NOMO-1 treated with dmso at 0.1 percent for 144 hours (cell line): ENCODE measurements around the gene ENG.

ENCODE experiments used
- DNase-seq: peaks from one replicate; lab custom pipeline; 2025; ENCODE audit not compliant: unreplicated experiment; lab: John Stamatoyannopoulos, UW

The ENG gene

DNA sequence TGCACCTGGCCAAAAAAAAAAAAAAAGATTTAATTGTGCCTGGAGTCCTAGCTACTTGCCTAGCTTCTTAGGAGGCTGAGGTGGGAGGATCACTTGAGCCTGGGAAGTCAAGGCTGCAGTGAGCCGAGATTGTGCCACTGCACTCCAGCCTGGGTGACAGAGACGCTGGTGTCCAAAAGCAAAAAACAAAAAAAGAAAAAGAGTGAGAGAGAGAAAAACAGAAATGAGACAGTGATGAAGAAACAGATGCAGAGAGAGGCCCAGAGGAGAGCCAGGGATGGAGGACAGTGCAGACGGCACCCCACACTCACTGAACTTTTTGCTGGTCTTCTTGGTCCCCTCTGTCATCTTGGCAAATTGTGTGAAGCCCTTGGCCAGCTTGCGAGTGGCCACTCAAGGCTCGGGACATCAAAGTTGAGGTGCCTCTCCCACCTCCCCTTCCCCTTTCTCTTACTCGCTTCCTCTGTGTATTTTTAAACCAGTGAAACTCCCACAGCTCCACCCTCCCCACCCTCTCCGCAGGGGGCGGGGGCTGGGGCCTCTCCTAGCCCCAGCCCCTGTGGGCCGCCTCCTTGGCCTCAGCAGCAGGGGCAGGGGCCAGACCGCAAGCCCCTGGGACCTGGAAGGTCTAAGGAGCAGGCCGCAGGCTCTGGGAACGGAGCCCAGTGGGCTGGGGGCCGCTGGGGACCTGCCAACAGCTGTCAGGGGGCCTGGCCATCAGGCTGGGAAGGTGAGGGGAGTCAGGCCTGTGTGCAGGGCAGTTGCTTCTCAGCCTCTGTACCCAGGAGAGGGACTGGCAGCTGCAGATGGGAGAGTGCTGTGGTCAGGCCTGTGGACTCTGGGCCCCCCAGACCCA is 76.0 kb downstream of the ENG start, which contains the start of gene SH2D3C:
SH2D3C (minus strand) TSS at position 387 of the 856 bp plus-strand sequence; CDS start at position 348, 39 bp downstream.
- DNase-seq = peak; percentile 78

DNA sequence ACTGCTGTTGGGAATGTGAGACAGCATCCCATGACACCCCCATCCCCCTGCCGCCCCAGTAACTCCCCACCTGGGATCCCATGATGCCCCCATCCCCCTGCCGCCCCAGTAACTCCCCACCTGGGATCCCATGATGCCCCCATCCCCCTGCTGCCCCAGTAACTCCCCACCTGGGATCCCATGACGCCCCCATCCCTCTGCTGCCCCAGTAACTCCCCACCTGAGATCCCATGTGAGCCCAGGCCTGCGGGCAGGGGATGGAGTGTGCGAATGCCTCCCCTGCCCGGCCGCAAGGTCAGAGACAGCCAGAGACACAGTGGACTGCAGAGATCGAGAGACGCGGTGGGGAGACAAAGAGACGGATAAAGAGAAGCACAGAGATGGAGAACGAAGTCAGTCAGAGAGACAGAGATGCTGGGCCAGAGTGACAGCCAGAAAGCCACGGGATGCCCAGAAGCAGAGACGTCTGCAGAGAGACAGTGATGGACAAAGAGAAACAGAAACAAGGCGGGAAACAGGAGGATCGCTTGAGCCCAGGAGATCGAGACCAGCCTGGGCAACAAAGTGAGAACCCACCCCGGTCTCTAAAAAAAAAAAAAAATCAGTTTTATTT is 77.0 kb downstream of the ENG start:
- no peak for DNase-seq

DNA sequence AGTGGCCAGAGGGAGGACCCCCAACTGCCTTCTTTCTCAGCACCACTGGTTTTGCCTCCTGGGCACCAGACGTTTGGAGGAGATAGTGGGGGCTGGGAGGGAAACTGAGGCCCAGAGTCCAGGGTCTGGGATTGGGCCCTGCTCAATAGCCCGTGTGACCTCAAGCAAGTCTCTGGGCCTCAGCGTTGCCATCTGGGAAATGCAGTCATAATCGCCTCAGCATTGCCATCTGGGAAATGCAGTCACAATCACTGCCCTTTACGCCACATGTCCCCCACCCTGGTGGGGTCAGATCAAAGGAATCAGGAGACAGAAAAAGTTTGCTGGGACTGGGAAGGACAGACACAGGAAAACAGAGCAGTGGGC is 77.6 kb downstream of the ENG start:
- no peak for DNase-seq

DNA sequence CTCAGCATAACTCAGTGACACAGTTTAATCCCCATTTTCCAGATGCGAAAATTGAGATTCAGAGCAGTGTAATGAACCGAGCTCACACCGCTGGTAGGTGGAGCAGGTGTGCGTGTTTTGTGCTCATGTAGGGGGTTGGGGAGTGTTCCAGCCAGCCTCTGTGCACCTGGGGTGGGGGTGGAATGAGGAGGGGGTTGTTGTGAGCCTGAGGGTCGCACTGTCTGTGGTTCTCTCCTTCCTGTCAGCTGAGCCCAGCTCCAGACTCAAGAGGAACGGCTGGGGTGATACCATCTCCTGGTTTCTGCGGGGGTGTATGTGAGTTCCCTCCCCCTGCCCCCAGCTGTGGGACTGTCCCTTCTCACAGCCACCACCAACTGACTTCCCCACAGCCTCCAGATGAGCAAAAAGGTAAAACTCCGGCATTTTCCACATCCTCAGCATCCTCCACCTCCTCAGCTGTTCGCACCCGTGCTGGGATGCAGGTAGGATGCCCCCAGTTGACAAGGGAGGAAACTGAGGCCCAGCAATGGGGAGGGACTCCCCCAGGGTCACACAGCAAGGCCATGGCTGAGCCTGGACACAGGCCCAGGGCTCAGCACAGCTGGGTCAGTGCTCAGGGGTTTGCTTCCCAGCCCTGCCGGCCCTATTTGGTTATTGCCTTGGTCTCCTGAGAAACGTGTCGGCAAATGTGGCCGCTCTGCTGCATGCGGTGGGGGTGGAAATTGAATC is 78.1 kb downstream of the ENG start:
- DNase-seq = peak; percentile 66

DNA sequence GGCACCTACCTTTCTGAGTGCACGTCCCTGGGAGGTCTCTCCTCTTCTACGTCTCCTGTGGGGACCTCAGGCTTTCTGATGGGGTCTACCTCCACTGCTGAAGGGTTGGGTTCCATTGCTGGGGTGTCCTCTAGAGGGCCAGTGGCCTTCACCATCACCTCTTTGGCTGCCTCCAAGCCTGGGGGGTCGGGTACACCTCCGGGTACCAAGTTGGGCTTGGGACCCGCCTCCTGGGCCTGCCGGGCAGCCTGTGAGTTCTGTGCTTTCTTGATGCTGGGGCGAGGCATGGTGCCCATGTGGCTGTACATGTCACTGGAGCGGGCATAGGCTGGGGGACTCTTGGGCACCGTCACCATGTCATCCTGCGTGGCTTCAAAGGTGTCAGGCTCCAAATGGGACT is 80.5 kb downstream of the ENG start:
- DNase-seq = no peak

DNA sequence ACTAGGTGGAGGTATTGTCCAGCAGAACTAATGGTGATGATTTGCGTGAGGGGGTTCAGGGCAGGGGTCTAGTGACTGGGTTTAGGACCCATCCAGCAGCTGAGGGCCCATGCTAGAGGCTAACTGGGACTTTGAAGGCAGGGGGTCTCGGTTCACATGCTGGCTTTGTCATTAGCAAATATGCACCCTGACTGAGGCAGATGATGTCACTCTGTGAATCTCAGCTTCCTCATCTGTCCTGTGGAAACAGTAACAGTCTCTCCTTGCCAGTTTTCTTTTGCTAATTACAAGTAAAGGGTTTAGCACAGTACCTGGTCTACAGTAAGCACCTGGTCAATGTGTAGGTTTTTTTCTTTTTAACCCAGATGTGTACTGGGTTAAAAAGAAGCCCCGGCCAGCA is 81.2 kb downstream of the ENG start:
- DNase-seq = no peak

DNA sequence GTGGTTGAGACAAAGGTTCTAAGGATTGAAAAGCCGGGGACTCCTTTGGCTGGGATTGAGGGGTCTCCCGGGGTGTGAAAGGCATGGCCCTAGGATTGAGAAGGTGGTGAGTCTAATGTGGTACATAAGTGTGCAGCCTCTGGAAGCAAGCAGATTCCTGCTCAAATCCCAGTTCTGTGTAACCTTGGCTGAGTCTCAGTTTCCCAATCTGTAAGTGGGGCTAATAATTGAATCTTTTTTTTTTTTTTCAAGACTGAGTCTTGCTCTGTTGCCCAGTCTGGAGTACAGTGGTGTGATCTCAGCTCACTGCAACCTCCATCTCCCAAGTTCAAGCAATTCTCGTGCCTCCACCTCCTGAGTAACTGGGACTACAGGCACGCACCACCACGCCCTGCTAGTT is 81.9 kb downstream of the ENG start:
- DNase-seq = no peak

DNA sequence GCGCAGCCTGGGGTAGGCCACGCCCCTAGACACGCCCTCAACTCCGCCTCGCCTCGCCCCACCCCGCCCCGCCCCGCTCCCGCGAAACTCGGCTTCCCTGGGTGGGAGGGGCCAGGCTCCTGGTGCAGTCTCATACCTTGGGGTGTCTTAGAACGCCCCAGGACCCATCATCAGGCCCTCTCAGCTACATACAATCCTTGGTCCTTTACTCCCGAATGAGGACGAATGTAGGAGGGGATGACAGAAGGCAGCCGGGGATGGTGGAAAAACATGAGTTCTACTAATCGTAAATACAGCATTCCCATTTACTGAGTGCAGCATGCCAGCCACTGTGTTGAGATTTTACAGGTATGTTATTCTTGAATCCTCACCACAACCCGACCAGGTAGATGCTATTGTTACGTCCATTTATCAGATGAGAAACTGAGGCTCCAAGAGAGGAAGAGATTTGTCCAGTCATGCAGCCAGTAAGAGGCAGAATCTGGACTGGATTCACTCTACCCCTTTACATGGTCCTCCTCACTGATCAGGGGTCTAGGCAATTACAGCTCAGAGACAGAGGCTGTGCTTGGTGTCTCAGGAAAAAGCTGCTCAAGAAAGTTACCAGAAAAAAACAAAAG is 82.8 kb downstream of the ENG start:
- DNase-seq = no peak

DNA sequence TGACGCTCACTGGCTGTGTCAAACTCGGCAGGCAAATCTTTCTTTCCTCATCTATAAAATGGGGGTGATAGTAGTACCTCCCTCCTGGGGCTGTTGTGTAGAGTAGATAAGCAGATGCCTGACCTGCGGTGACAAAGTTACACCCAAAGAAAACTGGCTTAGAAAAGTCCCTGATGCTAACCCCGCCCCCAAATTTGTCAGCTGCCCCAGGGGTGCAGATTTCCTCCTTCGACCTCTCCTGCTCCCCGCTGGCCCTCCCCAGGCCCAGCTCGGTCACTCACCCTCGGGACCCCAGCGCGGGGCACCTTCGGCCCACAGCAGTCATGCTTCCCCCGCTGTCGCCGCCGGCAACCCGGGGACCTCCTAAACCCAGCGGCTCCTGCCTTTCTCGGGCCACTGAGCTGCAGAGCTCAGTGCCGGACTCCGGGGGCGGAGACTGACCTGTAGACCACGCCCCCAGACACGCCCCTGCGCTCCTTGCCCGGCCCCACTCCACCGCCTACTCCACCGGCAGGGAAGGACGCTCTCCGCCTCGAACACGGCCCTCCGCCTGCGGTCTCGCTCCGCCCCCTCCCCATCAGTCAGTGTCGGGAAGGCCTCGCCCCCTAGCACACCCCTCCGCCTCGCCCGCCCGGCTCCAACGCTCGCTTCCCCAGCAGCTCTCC is 83.4 kb downstream of the ENG start:
- peak; percentile 98 for DNase-seq

DNA sequence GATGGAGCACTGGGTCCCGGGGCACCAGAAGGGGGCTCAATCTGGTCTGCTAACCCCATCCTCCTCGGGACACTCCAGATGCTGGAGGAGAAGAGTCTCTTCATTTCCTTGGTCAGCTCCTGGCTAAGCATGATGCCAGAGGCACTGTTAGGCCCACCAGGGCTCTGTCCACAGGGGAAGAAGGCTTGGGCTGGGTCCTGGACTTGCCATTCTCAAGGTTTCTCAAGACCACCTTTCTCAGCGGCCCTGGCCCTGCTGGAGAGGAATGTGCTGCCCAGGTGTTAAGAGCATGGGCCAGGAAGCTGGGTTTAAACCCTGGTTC is 83.9 kb downstream of the ENG start:
- DNase-seq = no peak

DNA sequence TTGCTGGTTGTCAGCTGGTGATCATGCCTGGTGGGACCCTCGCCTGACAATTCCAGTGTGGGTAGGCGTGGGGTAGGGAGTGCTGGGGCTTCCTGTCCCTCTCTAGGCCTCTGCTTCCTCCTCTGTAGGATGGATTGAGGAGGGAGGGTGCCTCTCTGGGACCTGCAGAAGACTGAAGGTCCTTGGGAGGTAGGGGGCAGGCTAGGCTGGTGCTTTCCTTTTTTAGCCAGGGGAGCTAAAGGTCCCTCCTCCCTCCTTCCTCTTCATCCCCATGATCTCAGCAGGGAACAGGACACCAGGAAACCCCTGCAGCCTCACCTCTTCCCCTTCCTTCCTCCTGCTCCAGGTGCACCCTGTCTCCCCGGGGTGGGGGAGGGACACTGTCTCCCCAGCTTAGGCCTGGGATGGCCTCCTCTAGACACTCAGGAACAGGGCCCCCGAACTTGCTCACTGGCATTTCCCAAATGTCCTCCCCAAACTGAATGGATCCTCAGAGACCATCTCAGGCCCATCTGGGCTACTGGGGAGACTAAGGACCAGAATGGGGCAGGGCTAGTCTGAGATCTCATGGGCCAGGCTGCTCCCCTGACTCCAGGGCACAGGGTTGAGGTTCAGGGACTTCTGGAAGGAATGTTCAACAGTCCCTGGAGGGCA is 84.4 kb downstream of the ENG start:
- no peak for DNase-seq

DNA sequence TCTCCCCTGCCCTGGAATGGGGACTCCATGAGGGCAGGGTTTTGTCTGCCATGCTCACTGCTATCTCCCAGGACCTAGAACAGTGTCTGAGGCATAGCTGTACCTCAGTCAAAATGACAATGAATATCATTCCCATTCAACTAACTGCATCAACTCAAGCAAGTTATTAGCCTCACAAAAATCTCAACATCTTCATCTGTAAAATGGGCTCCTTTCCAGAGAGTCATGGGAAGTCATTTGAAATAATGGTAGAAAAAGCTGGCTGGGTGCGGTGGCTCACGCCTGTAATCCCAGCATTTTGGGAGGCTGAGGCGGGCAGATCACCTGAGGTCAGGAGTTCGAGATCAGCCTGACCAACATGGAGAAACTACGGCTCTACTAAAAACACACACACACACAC is 85.4 kb downstream of the ENG start:
- no peak for DNase-seq

DNA sequence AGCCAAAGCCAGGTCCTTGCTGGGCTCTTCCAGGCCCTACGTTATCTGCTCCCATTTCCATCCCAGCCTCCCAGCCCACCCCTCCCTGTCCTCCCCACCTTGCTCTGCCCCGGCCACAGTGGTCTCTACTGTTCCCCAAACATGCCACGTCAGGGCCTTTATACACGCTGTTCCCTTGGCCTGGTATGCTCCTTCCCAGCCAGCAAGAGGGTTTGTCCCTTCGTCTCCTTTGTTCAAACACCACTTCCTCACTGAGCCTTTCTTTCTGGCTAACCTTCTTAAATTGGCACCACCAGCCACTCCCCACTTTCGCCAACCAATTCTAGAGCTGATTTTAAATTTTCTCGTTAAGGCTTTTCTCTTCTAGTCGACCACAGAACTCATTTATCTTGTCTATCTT is 85.8 kb downstream of the ENG start:
- DNase-seq = no peak

DNA sequence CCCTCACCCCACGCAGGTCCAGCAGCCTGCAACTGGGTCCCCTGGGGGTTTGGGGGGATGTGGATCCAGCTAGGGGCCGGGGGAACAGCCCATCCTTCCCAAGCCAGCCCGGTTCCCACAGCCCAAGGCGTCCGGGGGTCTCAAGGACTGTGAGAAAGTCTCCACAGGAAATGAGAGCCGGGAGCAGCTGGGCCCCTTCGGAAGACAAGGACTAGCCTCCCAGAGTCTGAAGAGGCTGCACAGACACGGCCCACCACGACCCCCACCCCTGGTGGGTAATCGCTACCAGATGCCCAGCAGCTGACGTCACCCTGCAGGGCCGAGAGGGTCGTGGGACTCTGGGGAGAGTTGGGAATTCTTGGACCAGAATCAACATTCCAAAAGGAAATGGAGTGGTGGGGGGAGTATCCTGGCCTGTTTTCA is 86.5 kb downstream of the ENG start:
- DNase-seq = no peak

DNA sequence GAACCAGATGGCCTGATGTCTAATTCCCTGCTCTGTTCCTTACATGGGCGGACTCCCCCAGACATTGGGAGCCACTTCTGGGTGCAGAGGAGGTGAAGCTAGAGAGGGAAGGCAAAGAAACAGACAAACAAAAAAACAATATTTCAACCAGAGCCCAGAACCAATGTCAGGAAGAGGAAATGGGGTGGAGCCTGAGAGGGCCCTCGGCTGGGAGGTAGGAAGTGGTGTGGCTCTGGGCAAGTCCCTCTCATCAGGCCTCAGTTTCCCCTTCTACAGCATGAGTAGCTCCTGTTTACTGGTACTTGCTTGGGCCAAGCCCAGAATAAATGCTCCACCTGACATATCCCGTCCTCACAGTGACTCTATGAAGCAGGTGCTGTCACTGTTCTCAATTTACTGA is 87.0 kb downstream of the ENG start:
- no peak for DNase-seq

DNA sequence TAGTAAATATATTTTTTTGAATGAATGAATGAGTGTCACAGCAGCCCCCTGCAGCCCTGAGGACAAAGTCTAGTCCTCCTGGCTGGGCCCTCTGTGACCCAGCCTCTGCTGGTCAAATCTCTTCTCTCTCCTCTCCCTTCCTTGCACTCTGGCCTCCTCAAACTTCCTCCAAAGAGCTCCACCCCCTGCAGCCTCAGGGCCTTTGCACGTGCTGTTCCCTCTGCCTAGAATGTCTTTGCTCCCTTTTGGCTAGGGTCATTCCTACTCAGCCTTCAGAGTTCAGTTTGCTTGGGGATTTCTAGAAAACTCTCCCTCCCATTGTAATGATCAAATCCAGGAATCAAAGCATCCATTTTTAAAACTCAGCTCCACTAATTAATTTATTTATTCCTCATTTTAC is 89.0 kb downstream of the ENG start:
- no peak for DNase-seq
